Measurements from ENCODE around the gene DYNAP. TPM values are rescaled to one million over a fixed set of nuclear protein-coding genes. Genes with fewer than 3 reads are reported as not detected.

Gene DYNAP
- total RNA-seq, 2 donors from 2014 or later = not detected

- intact Hi-C loops (cut with DNase I) = no loop called here
- ATAC-seq = no peak
Observed at GRCh38 chr18:54622084-54622483, 31.0 kb downstream of the DYNAP start.

GRCh38 chr18:54626779-54627178, 35.7 kb downstream of the DYNAP start:
- DNase-seq = no peak
- ATAC-seq = no peak
- intact Hi-C loops (cut with DNase I) = no loop called here

More at GRCh38 chr18:54622084-54622483, 31.0 kb downstream of the DYNAP start:
- DNase-seq = no peak

GRCh38 chr18:54630963-54631362, 39.9 kb downstream of the DYNAP start:
- no peak for ATAC-seq
- no peak for DNase-seq
- intact Hi-C loops (cut with DNase I) = no loop called here

GRCh38 chr18:54636217-54636616, 45.2 kb downstream of the DYNAP start:
- intact Hi-C loops (cut with DNase I) = no loop called here
- ATAC-seq = no peak

GRCh38 chr18:54641734-54642133, 50.7 kb downstream of the DYNAP start:
- DNase-seq (no peak), ATAC-seq (no peak)
- intact Hi-C loops (cut with DNase I) = no loop called here

More at GRCh38 chr18:54636217-54636616, 45.2 kb downstream of the DYNAP start:
- no peak for DNase-seq

- DNase-seq = no peak
- ATAC-seq = no peak
- intact Hi-C loops (cut with DNase I) = no loop called here
Observed at GRCh38 chr18:54647176-54647575, 56.1 kb downstream of the DYNAP start.

Other genes with a start within 250 kb of the DYNAP start
- not detected for gene STARD6, start 233.4 kb upstream of the DYNAP start, total RNA-seq
- gene C18orf54, start 233.3 kb upstream of the DYNAP start, total RNA-seq = 1 to 10 TPM in 1 of 2 donors, under 1 TPM in 1; 0.68 to 2.0 TPM
- gene RAB27B, start 237.2 kb downstream of the DYNAP start, total RNA-seq = 1 to 10 TPM in 1 of 2 donors, under 1 TPM in 1; 0.16 to 1.0 TPM

All from left cardiac atrium (tissue), 4 donors.